LNCAP (cell line): ENCODE measurements around the gene FKBP8.

Experiments
- CTCF ChIP-seq: fragments of 450-650 bp; IDR thresholded peaks from 2 replicates; pipeline ENCODE4 v1.5.1; 2017; ENCODE audit warnings: mild to moderate bottlenecking

Gene FKBP8

DNA sequence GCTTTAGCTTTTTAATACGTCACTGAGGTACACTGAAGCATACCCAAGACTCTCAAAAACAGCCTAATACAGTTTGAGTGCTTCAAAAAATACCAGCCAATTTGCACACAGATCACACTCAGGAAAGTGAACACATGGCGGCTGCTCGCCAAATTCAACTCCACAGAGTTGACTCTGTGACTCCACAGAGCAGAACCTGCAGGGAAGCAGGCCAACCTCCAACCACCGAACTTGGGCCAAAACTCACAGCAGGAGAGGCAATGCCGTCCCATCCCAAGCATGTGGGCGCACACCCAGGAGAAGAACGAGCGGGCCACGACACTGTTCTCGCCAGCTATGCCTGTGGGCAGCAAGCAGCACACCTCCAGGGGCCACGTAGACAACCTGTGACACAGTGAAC, 42.6 kb downstream of the FKBP8 start:
- TF ChIP-seq CTCF: no peak

- no peak for TF ChIP-seq CTCF
These were observed 43.0 kb downstream of the FKBP8 start for GRCh38 chr19:18500376-18500775.

DNA sequence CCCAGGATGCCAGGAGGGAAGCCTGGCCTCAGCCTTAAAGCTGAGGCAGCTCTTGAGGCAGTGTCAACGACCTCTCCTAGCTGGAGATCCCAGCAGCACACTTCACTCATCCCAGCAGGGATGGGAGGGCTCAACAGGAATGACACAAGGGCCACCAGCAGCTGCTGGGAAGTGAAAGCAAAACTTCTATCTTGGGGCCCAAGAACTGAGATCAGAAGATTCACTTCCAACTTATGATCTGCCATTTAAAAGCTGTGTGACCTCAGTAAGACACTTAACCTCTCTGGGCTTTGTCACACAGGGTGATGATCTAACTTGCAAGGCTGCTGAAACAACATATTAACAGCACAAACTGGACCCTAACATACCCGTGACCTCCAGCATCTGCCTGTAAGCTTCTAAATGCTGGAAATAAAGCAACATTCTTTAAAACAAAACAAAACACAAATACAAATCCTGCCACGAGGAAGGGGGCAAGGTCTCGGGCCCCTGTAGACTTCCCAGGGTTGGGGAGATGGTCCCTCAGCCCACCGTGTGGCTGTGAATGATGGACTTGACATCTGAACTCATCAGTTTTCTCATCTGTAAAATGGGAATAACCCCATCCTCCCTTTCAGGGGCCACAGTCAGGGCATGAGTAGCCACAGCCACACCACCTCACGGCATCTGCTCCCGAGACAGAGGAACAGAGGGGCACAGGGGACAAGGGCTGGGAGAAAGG, 44.2 kb downstream of the FKBP8 start:
- TF ChIP-seq CTCF: no peak

- TF ChIP-seq CTCF: no peak
These were observed 46.5 kb downstream of the FKBP8 start for GRCh38 chr19:18496980-18497256.

DNA sequence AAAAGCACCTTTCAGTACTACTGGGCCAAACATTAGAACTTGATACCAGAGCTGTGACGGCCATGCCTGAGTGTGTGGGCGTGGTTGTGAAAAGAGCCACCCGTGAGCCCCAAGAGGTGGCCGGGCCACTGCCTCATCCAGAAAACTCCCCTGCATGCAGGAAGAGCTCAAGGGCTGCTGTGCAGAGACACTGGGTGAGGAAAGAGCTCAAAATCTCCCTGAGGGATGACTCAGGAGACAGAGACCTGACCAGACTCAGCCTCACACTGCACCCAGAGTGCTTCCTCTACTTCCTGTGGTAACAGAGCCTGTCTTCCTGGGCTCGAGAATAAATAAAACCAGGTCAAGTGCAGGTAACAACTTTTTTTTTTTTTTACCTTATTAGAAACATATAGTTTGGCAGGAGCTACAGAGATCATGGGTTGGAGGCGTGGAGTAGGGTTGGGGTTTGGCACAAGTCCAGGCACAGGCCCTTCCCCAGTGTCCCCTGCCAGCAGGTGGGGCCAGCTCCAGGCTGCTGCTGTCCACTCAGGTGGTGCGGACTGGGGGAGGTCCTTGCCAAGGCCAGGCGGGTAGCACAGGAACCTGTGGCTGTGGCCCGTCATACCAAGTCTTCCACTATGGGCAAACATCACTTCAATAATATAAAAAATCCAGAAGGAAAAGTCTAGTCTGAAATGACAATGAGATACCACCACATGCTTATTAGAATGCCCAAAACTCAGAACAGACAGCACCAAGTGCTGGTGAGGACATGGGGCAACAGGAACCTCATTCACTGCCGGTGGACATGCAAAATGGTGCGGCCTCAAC, 47.0 kb downstream of the FKBP8 start:
- no peak; the same call in 1 of the 2 replicates for TF ChIP-seq CTCF

GRCh38 chr19:18495204-18495911, 48.0 kb downstream of the FKBP8 start:
- TF ChIP-seq CTCF: no peak

GRCh38 chr19:18494267-18494607, 49.1 kb downstream of the FKBP8 start:
- TF ChIP-seq CTCF: no peak
